ENCODE measurements around the gene NKAPD1. TPM values are rescaled to one million over a fixed set of nuclear protein-coding genes. Genes with fewer than 3 reads are reported as not detected.

The NKAPD1 gene
- total and polyA plus RNA-seq, 2 of the 13 experiments (the other 11 are each of a cell fraction or from before 2014, with no cell fraction given) = 11.2 to 22.5 TPM

- TF ChIP-seq PRDM10 (CRISPR knock-in tag; IDR thresholded peaks at IDR 0.05; ENCODE audit: low read depth) = no peak
- no peak for TF ChIP-seq MLXIP (CRISPR knock-in tag; IDR thresholded peaks at IDR 0.05; ENCODE audit: borderline replicate concordance)
- no peak for TF ChIP-seq CBX2 (IDR thresholded peaks at IDR 0.05; ENCODE audit: low read depth, low read length)
- no peak for TF ChIP-seq CBX2 (CRISPR knock-in tag; IDR thresholded peaks at IDR 0.05; ENCODE audit: low read depth)
Measured at GRCh38 chr11:112037527-112037926, 36.6 kb upstream of the NKAPD1 start (continued).

- WGBS (ENCODE audit: low lambda C conversion rate) = 75% methylated on average over 6 of the region's 6 CpGs
- Histone ChIP-seq H3K4me2 (ENCODE audit: low read depth, low read length) (no peak overlapping the region), H3K4me3 (replicated peaks in 1 of 3; ENCODE audit: insufficient read depth in 1 of 3, low read depth in 2 of 3, low read length in 3 of 3) (no peak overlapping the region), H3K4me1 (ENCODE audit: insufficient read depth, low read length) (no peaks in the 10 kb centered on the region), H3K27me3 (ENCODE audit: control insufficient read depth in 1 of 2, insufficient read depth in 2 of 2, low read length in 2 of 2) (no peaks in the 10 kb centered on the region), H3K27ac (ENCODE audit: extremely low read length, insufficient read depth, low read length) (no peak overlapping the region), H2AFZ (ENCODE audit: low read length) (no peak overlapping the region), H3K36me3 (replicated peaks in 1 of 2; ENCODE audit: control insufficient read depth in 1 of 2, insufficient read depth in 2 of 2, low read length in 2 of 2) (peaks cover 9 to 68% of the 10 kb centered on the region in 2 experiments), H3K79me2 (ENCODE audit: insufficient read depth, low read length) (no peaks in the 10 kb centered on the region), H3K9me3 (ENCODE audit: low read length) (no peaks in the 10 kb centered on the region), H3K9ac (ENCODE audit: insufficient read depth, low read depth, low read length) (no peak overlapping the region), H4K20me1 (ENCODE audit: insufficient read depth, low read length) (no peaks in the 10 kb centered on the region)
- intact Hi-C loops (cut with micrococcal nuclease; ENCODE audit: unreplicated experiment) (no loop called here), in situ Hi-C loops (cut with HindIII; ENCODE audit: extremely low pct_ligation_motif_present, low pct_unique_long_range_greater_than_20kb) (no loop called here)
- ATAC-seq (no peak), DNase-seq (ENCODE audit: low spot score) (no peak), FAIRE-seq (no peak)
- POLR2A ChIA-PET = no interaction called here
- no TSS peak for BruUV-seq (replicated peaks)
- CTCF ChIA-PET (ENCODE audit: low intra/inter-chr PET ratio, low total read pairs) = no interaction called here
- TF ChIP-seq ZNF749 (CRISPR knock-in tag; IDR thresholded peaks at IDR 0.05; ENCODE audit: borderline replicate concordance) = no peak
- TF ChIP-seq, protein P1, sequence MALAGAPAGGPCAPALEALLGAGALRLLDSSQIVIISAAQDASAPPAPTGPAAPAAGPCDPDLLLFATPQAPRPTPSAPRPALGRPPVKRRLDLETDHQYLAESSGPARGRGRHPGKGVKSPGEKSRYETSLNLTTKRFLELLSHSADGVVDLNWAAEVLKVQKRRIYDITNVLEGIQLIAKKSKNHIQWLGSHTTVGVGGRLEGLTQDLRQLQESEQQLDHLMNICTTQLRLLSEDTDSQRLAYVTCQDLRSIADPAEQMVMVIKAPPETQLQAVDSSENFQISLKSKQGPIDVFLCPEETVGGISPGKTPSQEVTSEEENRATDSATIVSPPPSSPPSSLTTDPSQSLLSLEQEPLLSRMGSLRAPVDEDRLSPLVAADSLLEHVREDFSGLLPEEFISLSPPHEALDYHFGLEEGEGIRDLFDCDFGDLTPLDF (CRISPR knock-in tag; IDR thresholded peaks at IDR 0.05) = no peak
- TF ChIP-seq, protein P2, sequence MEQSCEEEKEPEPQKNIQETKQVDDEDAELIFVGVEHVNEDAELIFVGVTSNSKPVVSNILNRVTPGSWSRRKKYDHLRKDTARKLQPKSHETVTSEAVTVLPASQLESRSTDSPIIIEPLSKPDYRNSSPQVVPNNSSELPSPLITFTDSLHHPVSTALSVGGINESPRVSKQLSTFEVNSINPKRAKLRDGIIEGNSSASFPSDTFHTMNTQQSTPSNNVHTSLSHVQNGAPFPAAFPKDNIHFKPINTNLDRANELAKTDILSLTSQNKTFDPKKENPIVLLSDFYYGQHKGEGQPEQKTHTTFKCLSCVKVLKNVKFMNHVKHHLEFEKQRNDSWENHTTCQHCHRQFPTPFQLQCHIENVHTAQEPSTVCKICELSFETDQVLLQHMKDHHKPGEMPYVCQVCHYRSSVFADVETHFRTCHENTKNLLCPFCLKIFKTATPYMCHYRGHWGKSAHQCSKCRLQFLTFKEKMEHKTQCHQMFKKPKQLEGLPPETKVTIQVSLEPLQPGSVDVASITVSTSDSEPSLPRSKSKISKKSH (CRISPR knock-in tag; IDR thresholded peaks at IDR 0.05; ENCODE audit: borderline replicate concordance) = no peak
- TF ChIP-seq TGIF2 (CRISPR knock-in tag; IDR thresholded peaks at IDR 0.05) = no peak
- TF ChIP-seq NFYB (CRISPR knock-in tag; IDR thresholded peaks at IDR 0.05) = no peak
- TF ChIP-seq TFDP1 (CRISPR knock-in tag; IDR thresholded peaks at IDR 0.05; ENCODE audit: borderline replicate concordance) = no peak
Measured at GRCh38 chr11:112042161-112042960, 31.7 kb upstream of the NKAPD1 start.
